NCI-H2196 treated with DMSO at 0.1 percent for 48 hours (cell line): ENCODE results near the gene LARP1.
A peak's percentile ranks its signal among the peaks of the same experiment; 100 is the strongest.

ENCODE experiments used
- DNase-seq: peaks from one replicate; lab custom pipeline; 2025; ENCODE audit not compliant: unreplicated experiment; lab: John Stamatoyannopoulos, UW

Gene LARP1

GRCh38 chr5:154851351-154851750, 96.2 kb downstream of the LARP1 start:
- DNase-seq = no peak

GRCh38 chr5:154857530-154858296, 102.5 kb downstream of the LARP1 start:
- peak; percentile 95 for DNase-seq

- peak; percentile 95 for DNase-seq
Observed at GRCh38 chr5:154858297-154858971, 103.3 kb downstream of the LARP1 start, which contains the start of gene CNOT8. TSS of gene CNOT8 (plus strand) at chr5:154858627. CDS start at chr5:154863279, 4,652 bp downstream.

- no peak for DNase-seq
Observed at GRCh38 chr5:154858972-154859871, 104.0 kb downstream of the LARP1 start.

GRCh38 chr5:154860123-154860522, 104.9 kb downstream of the LARP1 start:
- DNase-seq = no peak

- DNase-seq = no peak
Observed at GRCh38 chr5:154860765-154861164, 105.6 kb downstream of the LARP1 start.

GRCh38 chr5:154861946-154862345, 106.8 kb downstream of the LARP1 start:
- DNase-seq = no peak

- no peak for DNase-seq
Observed at GRCh38 chr5:154862766-154863165, 107.6 kb downstream of the LARP1 start.

GRCh38 chr5:154863291-154864080, 108.3 kb downstream of the LARP1 start:
- no peak for DNase-seq

- no peak for DNase-seq
Observed at GRCh38 chr5:154865466-154866184, 110.4 kb downstream of the LARP1 start.

GRCh38 chr5:154866841-154867240, 111.7 kb downstream of the LARP1 start:
- DNase-seq = no peak
